DOHH2 (cell line): Measurements from ENCODE around the gene MBOAT1.

ENCODE experiments used
- H3F3A ChIP-seq: fragments of 200-600 bp; sonication (generic), shearing (Covaris generic); 2 replicates; pipeline ENCODE4 v1.6.0; 2016; ENCODE audit warnings: antibody characterized with exemption, mild to moderate bottlenecking; ENCODE audit not compliant: control insufficient read depth, insufficient read depth
- H3K27ac ChIP-seq: fragments of 200-600 bp; sonication (generic); 2 replicates; pipeline ENCODE4 v1.5.1; 2014; ENCODE audit warnings: low read depth, mild to moderate bottlenecking, low read length, moderate library complexity
- H3K27me3 ChIP-seq: fragments of 200-600 bp; sonication (generic); 2 replicates; pipeline ENCODE4 v1.6.1; 2014; ENCODE audit warnings: mild to moderate bottlenecking, low read length, mixed read lengths; ENCODE audit not compliant: control insufficient read depth
- H3K36me3 ChIP-seq: fragments of 200-600 bp; sonication (generic); 2 replicates; pipeline ENCODE4 v1.6.1; 2014; ENCODE audit warnings: mild to moderate bottlenecking, low read length, moderate library complexity, mixed read lengths; ENCODE audit not compliant: control insufficient read depth
- H3K4me1 ChIP-seq: fragments of 200-600 bp; sonication (generic); 2 replicates; pipeline ENCODE4 v1.6.1; 2014; ENCODE audit warnings: mild to moderate bottlenecking, low read length, mixed read lengths; ENCODE audit not compliant: control insufficient read depth
- H3K4me2 ChIP-seq: fragments of 200-600 bp; sonication (generic); 2 replicates; pipeline ENCODE4 v1.6.0; 2014; ENCODE audit warnings: mild to moderate bottlenecking, low read length, moderate library complexity
- H3K4me3 ChIP-seq: fragments of 200-600 bp; sonication (generic); 2 replicates; pipeline ENCODE4 v1.5.1; 2014; ENCODE audit warnings: mild to moderate bottlenecking, low read length, mixed read lengths
- H3K79me2 ChIP-seq: fragments of 200-600 bp; sonication (generic); 2 replicates; pipeline ENCODE4 v1.6.1; 2014; ENCODE audit warnings: mild to moderate bottlenecking, low read length, mixed read lengths; ENCODE audit not compliant: control insufficient read depth
- H3K9me2 ChIP-seq: fragments of 200-600 bp; sonication (generic); replicated peaks from 2 replicates; pipeline ENCODE4 v1.6.1; 2014; ENCODE audit warnings: mild to moderate bottlenecking, low read length, mixed read lengths; ENCODE audit not compliant: control insufficient read depth
- H3K9me3 ChIP-seq: fragments of 200-600 bp; sonication (generic); 2 replicates; pipeline ENCODE4 v1.6.1; 2014; ENCODE audit warnings: antibody characterized with exemption, low read length, mixed read lengths; ENCODE audit not compliant: control insufficient read depth, insufficient read depth
- H4K20me1 ChIP-seq: fragments of 200-600 bp; sonication (generic); 2 replicates; pipeline ENCODE4 v1.6.0; 2014; ENCODE audit warnings: low read depth, mild to moderate bottlenecking, antibody characterized with exemption, low read length, moderate library complexity; ENCODE audit not compliant: control insufficient read depth, insufficient read depth
- CTCF ChIP-seq: fragments of 200-600 bp; sonication (generic); IDR thresholded peaks from one replicate; pipeline ENCODE4 v1.5.1; 2014; ENCODE audit warnings: antibody characterized with exemption, mild to moderate bottlenecking, low read depth, low read length; ENCODE audit not compliant: poor library complexity, severe bottlenecking
- EZH2phosphoT487 ChIP-seq: fragments of 200-600 bp; sonication (generic); IDR thresholded peaks from 2 replicates; pipeline ENCODE4 v1.6.1; 2017; ENCODE audit warnings: borderline replicate concordance, mild to moderate bottlenecking, antibody characterized with exemption, low read length, moderate library complexity, mixed read lengths

Gene MBOAT1

GRCh38 chr6:20186981-20187380 is 25.3 kb downstream of the MBOAT1 start:
- Histone ChIP-seq H3K36me3 (no peaks in the 10 kb centered on the region), H3K9me3 (no peaks in the 10 kb centered on the region), H3K27me3 (no peaks in the 10 kb centered on the region), H3F3A (no peaks in the 10 kb centered on the region), H3K4me3 (no peak overlapping the region), H3K9me2 (no peaks in the 10 kb centered on the region), H3K27ac (no peak overlapping the region), H3K4me1 (no peaks in the 10 kb centered on the region), H3K79me2 (no peaks in the 10 kb centered on the region), H3K4me2 (no peak overlapping the region), H4K20me1 (no peaks in the 10 kb centered on the region)
- TF ChIP-seq EZH2phosphoT487 (no peak), CTCF (no peak)

GRCh38 chr6:20183706-20184105 is 28.6 kb downstream of the MBOAT1 start:
- Histone ChIP-seq H3K9me3 (no peaks in the 10 kb centered on the region), H3K79me2 (no peaks in the 10 kb centered on the region), H3K4me1 (no peaks in the 10 kb centered on the region), H3F3A (no peaks in the 10 kb centered on the region), H3K4me2 (no peak overlapping the region), H3K36me3 (no peaks in the 10 kb centered on the region), H4K20me1 (no peaks in the 10 kb centered on the region), H3K27ac (no peak overlapping the region), H3K9me2 (no peaks in the 10 kb centered on the region), H3K4me3 (no peak overlapping the region), H3K27me3 (no peaks in the 10 kb centered on the region)
- TF ChIP-seq EZH2phosphoT487 (no peak), CTCF (no peak)

- Histone ChIP-seq H3K9me3 (no peaks in the 10 kb centered on the region), H3K4me3 (no peak overlapping the region), H3K27ac (no peak overlapping the region), H3K4me1 (no peaks in the 10 kb centered on the region), H3K79me2 (no peaks in the 10 kb centered on the region), H3K4me2 (no peak overlapping the region), H3F3A (no peaks in the 10 kb centered on the region), H3K27me3 (no peaks in the 10 kb centered on the region), H3K9me2 (no peaks in the 10 kb centered on the region), H3K36me3 (no peaks in the 10 kb centered on the region), H4K20me1 (no peaks in the 10 kb centered on the region)
- TF ChIP-seq CTCF (no peak), EZH2phosphoT487 (no peak)
Observed at GRCh38 chr6:20182926-20183521, 29.2 kb downstream of the MBOAT1 start.
